ENCODE data around the gene SLC16A1. TPM values are rescaled to one million over a fixed set of nuclear protein-coding genes. Genes with fewer than 3 reads are reported as not detected.

The SLC16A1 gene
- total and polyA plus RNA-seq, 2 experiments from 2014 or later: 231 to 593 TPM

DNA sequence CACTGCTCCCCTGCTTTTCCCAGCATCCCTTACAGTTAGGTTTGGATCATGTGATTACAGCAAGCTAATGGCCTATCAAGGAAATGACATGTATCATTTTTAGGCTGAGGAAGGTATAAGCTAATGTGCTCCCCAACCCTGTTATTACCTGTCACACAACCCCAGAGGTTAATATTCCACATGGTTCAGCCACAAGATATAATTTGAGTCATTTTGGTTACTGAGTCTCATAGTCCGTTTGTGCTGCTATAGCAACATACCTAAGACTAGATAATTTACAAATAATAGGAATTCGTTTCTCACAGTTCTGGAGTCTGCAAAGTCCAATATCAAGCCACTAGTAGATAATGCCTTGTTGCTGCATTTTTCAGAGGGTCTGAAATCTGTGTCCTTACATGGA, 29.1 kb upstream of the SLC16A1 start (continued):
- TF ChIP-seq, protein P1, sequence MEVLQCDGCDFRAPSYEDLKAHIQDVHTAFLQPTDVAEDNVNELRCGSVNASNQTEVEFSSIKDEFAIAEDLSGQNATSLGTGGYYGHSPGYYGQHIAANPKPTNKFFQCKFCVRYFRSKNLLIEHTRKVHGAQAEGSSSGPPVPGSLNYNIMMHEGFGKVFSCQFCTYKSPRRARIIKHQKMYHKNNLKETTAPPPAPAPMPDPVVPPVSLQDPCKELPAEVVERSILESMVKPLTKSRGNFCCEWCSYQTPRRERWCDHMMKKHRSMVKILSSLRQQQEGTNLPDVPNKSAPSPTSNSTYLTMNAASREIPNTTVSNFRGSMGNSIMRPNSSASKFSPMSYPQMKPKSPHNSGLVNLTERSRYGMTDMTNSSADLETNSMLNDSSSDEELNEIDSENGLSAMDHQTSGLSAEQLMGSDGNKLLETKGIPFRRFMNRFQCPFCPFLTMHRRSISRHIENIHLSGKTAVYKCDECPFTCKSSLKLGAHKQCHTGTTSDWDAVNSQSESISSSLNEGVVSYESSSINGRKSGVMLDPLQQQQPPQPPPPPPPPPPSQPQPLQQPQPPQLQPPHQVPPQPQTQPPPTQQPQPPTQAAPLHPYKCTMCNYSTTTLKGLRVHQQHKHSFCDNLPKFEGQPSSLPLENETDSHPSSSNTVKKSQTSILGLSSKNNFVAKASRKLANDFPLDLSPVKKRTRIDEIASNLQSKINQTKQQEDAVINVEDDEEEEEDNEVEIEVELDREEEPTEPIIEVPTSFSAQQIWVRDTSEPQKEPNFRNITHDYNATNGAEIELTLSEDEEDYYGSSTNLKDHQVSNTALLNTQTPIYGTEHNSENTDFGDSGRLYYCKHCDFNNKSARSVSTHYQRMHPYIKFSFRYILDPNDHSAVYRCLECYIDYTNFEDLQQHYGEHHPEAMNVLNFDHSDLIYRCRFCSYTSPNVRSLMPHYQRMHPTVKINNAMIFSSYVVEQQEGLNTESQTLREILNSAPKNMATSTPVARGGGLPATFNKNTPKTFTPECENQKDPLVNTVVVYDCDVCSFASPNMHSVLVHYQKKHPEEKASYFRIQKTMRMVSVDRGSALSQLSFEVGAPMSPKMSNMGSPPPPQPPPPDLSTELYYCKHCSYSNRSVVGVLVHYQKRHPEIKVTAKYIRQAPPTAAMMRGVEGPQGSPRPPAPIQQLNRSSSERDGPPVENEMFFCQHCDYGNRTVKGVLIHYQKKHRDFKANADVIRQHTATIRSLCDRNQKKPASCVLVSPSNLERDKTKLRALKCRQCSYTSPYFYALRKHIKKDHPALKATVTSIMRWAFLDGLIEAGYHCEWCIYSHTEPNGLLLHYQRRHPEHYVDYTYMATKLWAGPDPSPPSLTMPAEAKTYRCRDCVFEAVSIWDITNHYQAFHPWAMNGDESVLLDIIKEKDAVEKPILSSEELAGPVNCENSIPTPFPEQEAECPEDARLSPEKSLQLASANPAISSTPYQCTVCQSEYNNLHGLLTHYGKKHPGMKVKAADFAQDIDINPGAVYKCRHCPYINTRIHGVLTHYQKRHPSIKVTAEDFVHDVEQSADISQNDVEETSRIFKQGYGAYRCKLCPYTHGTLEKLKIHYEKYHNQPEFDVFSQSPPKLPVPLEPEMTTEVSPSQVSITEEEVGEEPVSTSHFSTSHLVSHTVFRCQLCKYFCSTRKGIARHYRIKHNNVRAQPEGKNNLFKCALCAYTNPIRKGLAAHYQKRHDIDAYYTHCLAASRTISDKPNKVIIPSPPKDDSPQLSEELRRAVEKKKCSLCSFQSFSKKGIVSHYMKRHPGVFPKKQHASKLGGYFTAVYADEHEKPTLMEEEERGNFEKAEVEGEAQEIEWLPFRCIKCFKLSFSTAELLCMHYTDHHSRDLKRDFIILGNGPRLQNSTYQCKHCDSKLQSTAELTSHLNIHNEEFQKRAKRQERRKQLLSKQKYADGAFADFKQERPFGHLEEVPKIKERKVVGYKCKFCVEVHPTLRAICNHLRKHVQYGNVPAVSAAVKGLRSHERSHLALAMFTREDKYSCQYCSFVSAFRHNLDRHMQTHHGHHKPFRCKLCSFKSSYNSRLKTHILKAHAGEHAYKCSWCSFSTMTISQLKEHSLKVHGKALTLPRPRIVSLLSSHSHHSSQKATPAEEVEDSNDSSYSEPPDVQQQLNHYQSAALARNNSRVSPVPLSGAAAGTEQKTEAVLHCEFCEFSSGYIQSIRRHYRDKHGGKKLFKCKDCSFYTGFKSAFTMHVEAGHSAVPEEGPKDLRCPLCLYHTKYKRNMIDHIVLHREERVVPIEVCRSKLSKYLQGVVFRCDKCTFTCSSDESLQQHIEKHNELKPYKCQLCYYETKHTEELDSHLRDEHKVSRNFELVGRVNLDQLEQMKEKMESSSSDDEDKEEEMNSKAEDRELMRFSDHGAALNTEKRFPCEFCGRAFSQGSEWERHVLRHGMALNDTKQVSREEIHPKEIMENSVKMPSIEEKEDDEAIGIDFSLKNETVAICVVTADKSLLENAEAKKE (CRISPR knock-in tag; IDR thresholded peaks at IDR 0.05): no peak
- no peak for TF ChIP-seq POLR2AphosphoS5 (IDR thresholded peaks at IDR 0.05; ENCODE audit: low read depth)

DNA sequence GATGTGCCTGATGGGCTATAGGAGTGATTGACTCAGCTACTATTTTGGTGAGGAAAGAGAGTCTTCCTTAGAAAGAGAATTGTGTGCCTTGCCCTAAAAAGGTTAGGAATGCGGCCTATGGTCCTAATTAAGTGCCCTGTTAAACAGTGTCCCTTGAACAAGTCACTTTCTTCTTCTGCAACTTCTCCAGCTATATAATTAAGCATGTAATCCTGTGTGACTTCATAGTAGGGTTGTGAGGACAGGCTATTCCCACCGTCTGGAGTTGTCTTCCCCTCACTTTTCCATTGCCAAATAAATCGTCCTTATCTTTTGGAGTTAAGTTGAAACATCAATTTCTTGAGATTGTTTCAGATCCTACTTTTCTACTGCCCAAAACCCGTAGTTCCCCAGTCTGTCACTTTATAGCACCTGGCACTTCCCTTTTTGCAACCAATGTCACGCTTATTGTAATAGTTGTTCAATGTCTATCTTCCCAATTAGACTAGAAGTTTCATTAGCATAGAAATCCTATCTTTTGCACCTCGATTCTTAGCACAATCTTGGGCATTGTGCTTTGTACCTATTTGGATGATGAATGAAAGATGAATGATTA, 27.6 kb upstream of the SLC16A1 start:
- Mint-ChIP-seq H3K4me1 (peaks cover 4% of the 10 kb centered on the region; the same call in 2 of the 3 replicates), H3K4me3 (no peak overlapping the region), H3K9me3 (no peaks in the 10 kb centered on the region), H3K36me3 (ENCODE audit: low read depth) (no peaks in the 10 kb centered on the region), H3K27ac (no peak overlapping the region; the same call in 1 of the 2 replicates), H3K27me3 (ENCODE audit: insufficient read depth, low read depth, poor library complexity) (no peaks in the 10 kb centered on the region)
- H3K4me1 ChIP-seq (ENCODE audit: insufficient read depth): 0 out of 2 replicates have a peak, but pooled peaks cover 8% of the 10 kb centered on the region
- H4K20me1 ChIP-seq (replicated peaks; ENCODE audit: insufficient read depth): no peaks in the 10 kb centered on the region
- ATAC-seq (no peak), DNase-seq (ENCODE audit: low spot score) (no peak)
- H3K4me3 ChIP-seq: no peak overlapping the region
- H3K9me2 ChIP-seq (ENCODE audit: insufficient read depth): no peaks in the 10 kb centered on the region
- H2AFZ ChIP-seq: no peak overlapping the region
- H3F3A ChIP-seq (replicated peaks; ENCODE audit: low read depth): peaks cover 12% of the 10 kb centered on the region
- peak overlapping the region; percentile 29; the same call in 1 of the 2 replicates for H3K27ac ChIP-seq (ENCODE audit: low read depth)
- no peak overlapping the region for H3K4me2 ChIP-seq
- H3K36me3 ChIP-seq (ENCODE audit: insufficient read depth): no peaks in the 10 kb centered on the region
- TF ChIP-seq EZH2 (IDR thresholded peaks at IDR 0.05; ENCODE audit: low read depth, unreplicated experiment) (no peak), ZNF331 (CRISPR knock-in tag; IDR thresholded peaks at IDR 0.05; ENCODE audit: low read depth) (no peak)
- TF ChIP-seq, protein P2, sequence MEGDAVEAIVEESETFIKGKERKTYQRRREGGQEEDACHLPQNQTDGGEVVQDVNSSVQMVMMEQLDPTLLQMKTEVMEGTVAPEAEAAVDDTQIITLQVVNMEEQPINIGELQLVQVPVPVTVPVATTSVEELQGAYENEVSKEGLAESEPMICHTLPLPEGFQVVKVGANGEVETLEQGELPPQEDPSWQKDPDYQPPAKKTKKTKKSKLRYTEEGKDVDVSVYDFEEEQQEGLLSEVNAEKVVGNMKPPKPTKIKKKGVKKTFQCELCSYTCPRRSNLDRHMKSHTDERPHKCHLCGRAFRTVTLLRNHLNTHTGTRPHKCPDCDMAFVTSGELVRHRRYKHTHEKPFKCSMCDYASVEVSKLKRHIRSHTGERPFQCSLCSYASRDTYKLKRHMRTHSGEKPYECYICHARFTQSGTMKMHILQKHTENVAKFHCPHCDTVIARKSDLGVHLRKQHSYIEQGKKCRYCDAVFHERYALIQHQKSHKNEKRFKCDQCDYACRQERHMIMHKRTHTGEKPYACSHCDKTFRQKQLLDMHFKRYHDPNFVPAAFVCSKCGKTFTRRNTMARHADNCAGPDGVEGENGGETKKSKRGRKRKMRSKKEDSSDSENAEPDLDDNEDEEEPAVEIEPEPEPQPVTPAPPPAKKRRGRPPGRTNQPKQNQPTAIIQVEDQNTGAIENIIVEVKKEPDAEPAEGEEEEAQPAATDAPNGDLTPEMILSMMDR (conservative IDR thresholded peaks at IDR 0.05; ENCODE audit: low read depth in 2 of 2): no peak
- H3K79me2 ChIP-seq (replicated peaks; ENCODE audit: insufficient read depth): no peaks in the 10 kb centered on the region
- no peaks in the 10 kb centered on the region for H3K27me3 ChIP-seq (ENCODE audit: insufficient read depth)

Measured in GM23338 (cell line).